A549 (cell line): ENCODE measurements around the gene PKP4. TPM values are rescaled to one million over a fixed set of nuclear protein-coding genes. Genes with fewer than 3 reads are reported as not detected.

Source experiments
- ATAC-seq, 2 experiments: fragments of 200-7000 bp in 1 of 2; fragments of >200 bp in 1 of 2; cut with Nextera tagmentation in 1 of 2; cut with Tn5 transposase in 1 of 2; 3 replicates each; pipeline versions ENCODE4 v1.8.0 to v1.9.1; 2018 to 2020; ENCODE audit warnings: mild to moderate bottlenecking in 1 of 2, moderate library complexity in 1 of 2
- CTCF ChIA-PET: fragments of 300-600 bp; sonication (Branson Sonifier 250); formaldehyde crosslinking; extraction: SDS; loops from one replicate; lab custom pipeline; 2021; ENCODE audit warnings: antibody characterized with exemption, inconsistent platforms; lab: Yijun Ruan, JAX
- POLR2A ChIA-PET: fragments of 350-600 bp; formaldehyde crosslinking; extraction: SDS; loops from one replicate; lab custom pipeline; 2021; ENCODE audit warnings: antibody characterized with exemption, inconsistent platforms; lab: Yijun Ruan, JAX
- DNase-seq, 2 experiments: peaks; one replicate each; pipeline versions ENCODE4 v3.0.0 to v3.0.0-alpha.2; 2011 to 2016; ENCODE audit warnings: low read depth in 1 of 2, low spot score in 1 of 2
- FAIRE-seq: peaks from 2 replicates; lab custom pipeline; 2011; peaks lifted over from hg19 to GRCh38; lab: Jason Lieb, UNC
- H3K27ac ChIP-seq, 2 experiments: fragments of >200 bp; sonication (Bioruptor Twin); formaldehyde crosslinking; 3 replicates each; pipeline ENCODE4 v1.5.1; 2016 to 2017
- H3K4me1 ChIP-seq: fragments of >200 bp; sonication (Bioruptor Twin); formaldehyde crosslinking; 3 replicates; pipeline ENCODE4 v1.6.1; 2016
- H3K4me2 ChIP-seq: fragments of >200 bp; sonication (Bioruptor Twin); formaldehyde crosslinking; 3 replicates; pipeline ENCODE4 v1.6.1; 2016
- H3K4me3 ChIP-seq: fragments of >200 bp; sonication (Bioruptor Twin); formaldehyde crosslinking; 3 replicates; pipeline ENCODE4 v1.5.1; 2016
- H3K9me3 ChIP-seq: fragments of >200 bp; sonication (Bioruptor Twin); formaldehyde crosslinking; 3 replicates; pipeline ENCODE4 v1.6.1; 2016
- CHD2 ChIP-seq: fragments of 150-350 bp; IDR thresholded peaks from 2 replicates; pipeline ENCODE4 v1.6.1; 2014; ENCODE audit warnings: low read length; ENCODE audit not compliant: partially characterized antibody
- ESRRA ChIP-seq: fragments of 150-350 bp; IDR thresholded peaks from 2 replicates; pipeline ENCODE4 v1.6.1; 2014; ENCODE audit warnings: mild to moderate bottlenecking, low read length, borderline replicate concordance
- GATA3 ChIP-seq: IDR thresholded peaks from 2 replicates; pipeline ENCODE4 v1.6.1; 2012; ENCODE audit warnings: borderline replicate concordance
- HDAC2 ChIP-seq: fragments of 200-600 bp; sonication (generic); IDR thresholded peaks from 2 replicates; pipeline ENCODE4 v1.6.1; 2016
- HEYL ChIP-seq: fragments of 250-450 bp; sonication (Bioruptor Pico); IDR thresholded peaks from 2 replicates; pipeline ENCODE4 v1.8.0; 2021; ENCODE audit warnings: mild to moderate bottlenecking, moderate library complexity
- HOXB13 ChIP-seq: fragments of 250-450 bp; sonication (Bioruptor Pico); IDR thresholded peaks from 2 replicates; pipeline ENCODE4 v1.5.0; 2020; ENCODE audit warnings: low read depth, mild to moderate bottlenecking, moderate library complexity
- MAFK ChIP-seq: fragments of 450-650 bp; IDR thresholded peaks from 2 replicates; pipeline ENCODE4 v1.6.1; 2014; ENCODE audit not compliant: partially characterized antibody
- NR3C1 ChIP-seq: fragments of >200 bp; sonication (Bioruptor Twin); formaldehyde crosslinking; IDR thresholded peaks from 3 replicates; pipeline ENCODE4 v1.6.1; 2017
- RCOR1 ChIP-seq: fragments of 150-350 bp; IDR thresholded peaks from 2 replicates; pipeline ENCODE4 v1.6.1; 2014; ENCODE audit warnings: antibody characterized with exemption, low read length, low read depth
- SMC3 ChIP-seq: fragments of >200 bp; sonication (Bioruptor Twin); formaldehyde crosslinking; IDR thresholded peaks from 3 replicates; pipeline ENCODE4 v1.6.1; 2018; ENCODE audit warnings: inconsistent platforms
- ZFP36 ChIP-seq: fragments of 450-650 bp; IDR thresholded peaks from 2 replicates; pipeline ENCODE4 v1.6.1; 2014; ENCODE audit warnings: borderline replicate concordance; ENCODE audit not compliant: partially characterized antibody
- ZNF302 ChIP-seq: fragments of 250-450 bp; sonication (Bioruptor Pico); IDR thresholded peaks from 2 replicates; pipeline ENCODE4 v1.9.0; 2021; ENCODE audit warnings: inconsistent platforms, mild to moderate bottlenecking, moderate library complexity
- WGBS: methylation state at CpG from one replicate; pipeline ENCODE4 v1.1.6; 2017; ENCODE audit errors: missing lambda C conversion rate; 5-methylcytosine and 5-hydroxymethylcytosine counted together
- polyA plus RNA-seq, 4 experiments: library from polyadenylated mRNA; depleted of rRNA in 3 of 4; stranded (reverse); fragments of >200 nt; fragmentation: RNase III in 1 of 4; extraction: RNeasy Plus Mini Kit Qiagen cat#74134 plus additional on column Dnase treatment in 1 of 4; gene quantifications; 2 replicates in 3 of 4; 3 replicates in 1 of 4; pipeline ENCODE4 v1.2.3, GENCODE V29; 2011 to 2017
- TF ChIP-seq, protein P1 (sequence below): IDR thresholded peaks from 2 replicates; pipeline ENCODE4 v1.6.1; 2012
- TF ChIP-seq, protein P2 (sequence below): fragments of >200 bp; sonication (Bioruptor Twin); formaldehyde crosslinking; IDR thresholded peaks from 3 replicates; pipeline ENCODE4 v1.5.1; 2016
- TF ChIP-seq, protein P3 (sequence below): IDR thresholded peaks from 2 replicates; pipeline ENCODE4 v1.6.1; 2012; ENCODE audit warnings: low read depth, borderline replicate concordance
- TF ChIP-seq, protein P4 (sequence below): fragments of 250-450 bp; sonication (Bioruptor Pico); IDR thresholded peaks from 2 replicates; pipeline ENCODE4 v1.5.0; 2021; ENCODE audit warnings: mild to moderate bottlenecking, moderate library complexity, borderline replicate concordance

PKP4 gene
- polyA plus RNA-seq, 2 of the 4 experiments (the other 2 are of a cell fraction) = 27.0 to 56.6 TPM

DNA sequence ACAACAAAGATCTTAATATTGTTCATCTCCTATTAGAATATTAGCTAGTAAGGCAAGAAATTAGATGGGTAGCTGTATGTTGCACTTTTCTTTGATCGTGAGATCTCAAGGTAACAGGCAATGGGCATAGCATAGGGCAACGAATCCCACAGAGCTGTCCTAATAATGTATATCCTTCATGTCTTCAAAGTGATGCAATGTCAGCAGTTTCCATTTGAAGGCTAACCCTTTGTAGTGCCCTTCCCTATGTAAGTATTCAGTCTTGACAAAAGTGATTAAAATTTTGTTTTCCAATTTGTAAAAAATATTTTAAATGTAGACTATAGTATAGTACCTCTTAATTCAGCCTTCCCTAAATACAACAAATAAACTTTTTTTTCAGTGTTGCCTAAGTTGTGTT is 112.5 kb downstream of the PKP4 start:
- Histone ChIP-seq H3K4me2 (no peak overlapping the region), H3K4me3 (no peak overlapping the region), H3K4me1 (no peaks in the 10 kb centered on the region), H3K27ac (no peak overlapping the region), H3K9me3 (no peaks in the 10 kb centered on the region)
- ATAC-seq = no peak
- ChIA-PET POLR2A (no interaction called here), CTCF (no interaction called here)
- 96% methylated on average over 2 of the region's 2 CpGs for WGBS
- TF ChIP-seq MAFK (peak; percentile 68), ZFP36 (no peak)
- no peak for DNase-seq
- no peak for FAIRE-seq

DNA sequence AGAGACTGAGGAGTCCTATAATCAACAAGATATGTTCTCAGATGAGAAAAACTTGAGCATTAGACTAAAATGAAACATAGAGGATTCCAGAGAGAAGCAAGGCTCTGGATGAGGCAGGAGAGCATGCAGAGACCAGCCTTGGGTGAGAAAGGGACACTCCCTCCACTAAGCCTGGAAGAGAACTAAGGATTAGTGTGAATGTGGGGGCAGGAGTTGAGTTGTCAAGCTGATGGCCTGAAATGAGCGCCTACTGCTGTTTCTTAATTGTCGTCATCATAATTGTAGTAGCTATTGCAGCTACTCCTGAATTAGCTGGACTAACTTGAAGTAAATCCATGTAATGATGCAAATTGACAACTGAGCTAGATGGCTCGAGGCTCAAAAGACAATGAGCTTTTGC is 114.1 kb downstream of the PKP4 start:
- WGBS = 84% methylated on average over 3 of the region's 3 CpGs
- CTCF ChIA-PET = no interaction called here

DNA sequence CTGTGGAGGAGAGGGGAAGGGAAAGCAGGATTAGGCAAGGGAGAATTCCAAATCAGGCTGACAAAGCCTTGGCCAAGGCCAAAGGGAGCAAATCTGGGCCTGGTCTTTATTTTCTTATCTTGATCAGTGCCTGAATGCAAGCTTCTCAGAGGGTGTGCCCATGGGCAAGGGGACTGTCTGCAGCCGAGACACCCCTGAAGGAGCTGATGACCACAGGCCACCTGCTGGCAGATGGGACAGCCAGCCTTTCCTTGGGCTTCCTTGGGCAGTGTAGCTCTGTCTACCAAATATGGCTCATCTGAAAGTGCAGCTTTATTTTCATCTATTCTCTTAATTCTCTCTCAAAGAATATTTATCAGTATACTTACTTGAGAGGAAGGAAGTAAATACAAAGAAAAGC is 117.0 kb downstream of the PKP4 start:
- Histone ChIP-seq H3K9me3 (no peaks in the 10 kb centered on the region), H3K27ac (no peak overlapping the region), H3K4me1 (no peaks in the 10 kb centered on the region), H3K4me3 (no peak overlapping the region), H3K4me2 (no peak overlapping the region)
- 92% methylated on average over 1 of the region's 1 CpG for WGBS
- TF ChIP-seq NR3C1 = no peak
- peak; percentile 14; the same call in 1 of the 3 replicates for TF ChIP-seq SMC3
- POLR2A ChIA-PET = no interaction called here
- peak in 1 of 2 experiments; percentile 15 for DNase-seq
- CTCF ChIA-PET = interaction anchor here (1.2 kb wide), 1 partner anchor 173 kb away, joined by 3 read pairs; no protein-coding TSS in a partner anchor
- peak; percentile 68 to 85; a peak in 5 of 6 replicates for ATAC-seq
- no peak for FAIRE-seq

More for the DNA sequence above, 114.1 kb downstream of the PKP4 start:
- ATAC-seq (no peak), FAIRE-seq (no peak), DNase-seq (no peak)
- Histone ChIP-seq H3K4me1 (no peaks in the 10 kb centered on the region), H3K9me3 (no peaks in the 10 kb centered on the region), H3K4me3 (no peak overlapping the region), H3K4me2 (no peak overlapping the region), H3K27ac (no peak overlapping the region)
- POLR2A ChIA-PET = no interaction called here
- TF ChIP-seq CHD2 (no peak), HOXB13 (CRISPR knock-in tag) (no peak), HDAC2 (no peak), ZNF302 (CRISPR knock-in tag) (no peak), ESRRA (no peak), RCOR1 (no peak), GATA3 (no peak), HEYL (CRISPR knock-in tag) (no peak)
- TF ChIP-seq, protein P1, sequence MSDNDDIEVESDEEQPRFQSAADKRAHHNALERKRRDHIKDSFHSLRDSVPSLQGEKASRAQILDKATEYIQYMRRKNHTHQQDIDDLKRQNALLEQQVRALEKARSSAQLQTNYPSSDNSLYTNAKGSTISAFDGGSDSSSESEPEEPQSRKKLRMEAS = no peak
- TF ChIP-seq, protein P2, sequence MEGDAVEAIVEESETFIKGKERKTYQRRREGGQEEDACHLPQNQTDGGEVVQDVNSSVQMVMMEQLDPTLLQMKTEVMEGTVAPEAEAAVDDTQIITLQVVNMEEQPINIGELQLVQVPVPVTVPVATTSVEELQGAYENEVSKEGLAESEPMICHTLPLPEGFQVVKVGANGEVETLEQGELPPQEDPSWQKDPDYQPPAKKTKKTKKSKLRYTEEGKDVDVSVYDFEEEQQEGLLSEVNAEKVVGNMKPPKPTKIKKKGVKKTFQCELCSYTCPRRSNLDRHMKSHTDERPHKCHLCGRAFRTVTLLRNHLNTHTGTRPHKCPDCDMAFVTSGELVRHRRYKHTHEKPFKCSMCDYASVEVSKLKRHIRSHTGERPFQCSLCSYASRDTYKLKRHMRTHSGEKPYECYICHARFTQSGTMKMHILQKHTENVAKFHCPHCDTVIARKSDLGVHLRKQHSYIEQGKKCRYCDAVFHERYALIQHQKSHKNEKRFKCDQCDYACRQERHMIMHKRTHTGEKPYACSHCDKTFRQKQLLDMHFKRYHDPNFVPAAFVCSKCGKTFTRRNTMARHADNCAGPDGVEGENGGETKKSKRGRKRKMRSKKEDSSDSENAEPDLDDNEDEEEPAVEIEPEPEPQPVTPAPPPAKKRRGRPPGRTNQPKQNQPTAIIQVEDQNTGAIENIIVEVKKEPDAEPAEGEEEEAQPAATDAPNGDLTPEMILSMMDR = no peak
- TF ChIP-seq, protein P3, sequence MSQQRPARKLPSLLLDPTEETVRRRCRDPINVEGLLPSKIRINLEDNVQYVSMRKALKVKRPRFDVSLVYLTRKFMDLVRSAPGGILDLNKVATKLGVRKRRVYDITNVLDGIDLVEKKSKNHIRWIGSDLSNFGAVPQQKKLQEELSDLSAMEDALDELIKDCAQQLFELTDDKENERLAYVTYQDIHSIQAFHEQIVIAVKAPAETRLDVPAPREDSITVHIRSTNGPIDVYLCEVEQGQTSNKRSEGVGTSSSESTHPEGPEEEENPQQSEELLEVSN = no peak
- TF ChIP-seq, protein P4, sequence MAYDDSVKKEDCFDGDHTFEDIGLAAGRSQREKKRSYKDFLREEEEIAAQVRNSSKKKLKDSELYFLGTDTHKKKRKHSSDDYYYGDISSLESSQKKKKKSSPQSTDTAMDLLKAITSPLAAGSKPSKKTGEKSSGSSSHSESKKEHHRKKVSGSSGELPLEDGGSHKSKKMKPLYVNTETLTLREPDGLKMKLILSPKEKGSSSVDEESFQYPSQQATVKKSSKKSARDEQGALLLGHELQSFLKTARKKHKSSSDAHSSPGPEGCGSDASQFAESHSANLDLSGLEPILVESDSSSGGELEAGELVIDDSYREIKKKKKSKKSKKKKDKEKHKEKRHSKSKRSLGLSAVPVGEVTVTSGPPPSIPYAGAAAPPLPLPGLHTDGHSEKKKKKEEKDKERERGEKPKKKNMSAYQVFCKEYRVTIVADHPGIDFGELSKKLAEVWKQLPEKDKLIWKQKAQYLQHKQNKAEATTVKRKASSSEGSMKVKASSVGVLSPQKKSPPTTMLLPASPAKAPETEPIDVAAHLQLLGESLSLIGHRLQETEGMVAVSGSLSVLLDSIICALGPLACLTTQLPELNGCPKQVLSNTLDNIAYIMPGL (CRISPR knock-in tag) = no peak
